Measurements from ENCODE around the gene KRTAP1-4. TPM values are rescaled to one million over a fixed set of nuclear protein-coding genes. Genes with fewer than 3 reads are reported as not detected.

KRTAP1-4 gene
- total and polyA plus RNA-seq, 2 of the 8 experiments (the other 6 are each of a cell fraction or from before 2014, with no cell fraction given) = not detected

DNA sequence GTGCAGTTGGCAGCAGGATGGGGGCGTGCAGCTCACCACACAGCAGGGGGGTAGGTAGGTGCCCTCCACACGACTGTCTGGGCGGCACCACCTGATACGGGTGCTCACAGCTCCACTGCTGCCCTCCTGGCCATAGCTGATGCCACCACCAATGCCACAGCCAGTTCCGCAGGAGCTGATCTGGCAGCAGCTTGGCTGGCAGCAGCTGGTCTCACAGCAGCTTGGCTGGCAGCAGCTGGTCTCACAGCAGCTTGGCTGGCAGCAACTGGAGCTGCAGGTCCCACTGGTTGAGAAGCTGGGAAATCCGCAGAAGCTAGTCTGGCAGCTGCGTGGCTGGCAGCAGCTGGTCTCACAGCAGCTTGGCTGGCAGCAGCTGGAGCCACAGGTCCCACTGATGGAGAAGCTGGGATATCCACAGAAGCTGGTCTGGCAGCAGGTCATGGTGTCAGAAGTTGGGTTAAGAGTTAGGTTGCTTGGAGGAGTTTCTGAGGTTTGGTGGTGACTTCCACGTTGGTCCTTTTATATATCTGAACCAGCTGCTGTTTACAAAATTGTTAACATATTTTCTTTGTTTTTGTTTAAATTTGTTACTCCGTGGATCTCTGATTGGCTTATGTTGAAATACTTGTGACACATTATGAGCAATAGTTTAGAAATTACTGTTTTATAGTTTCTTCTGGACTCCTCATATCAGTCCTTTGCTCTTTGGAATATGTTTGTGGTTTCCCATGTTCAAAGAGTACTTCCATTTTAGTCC lies 3.1 kb downstream of the KRTAP1-4 start, which contains the start of gene KRTAP1-5:
TSS of gene KRTAP1-5 (minus strand) at position 494 of the 757 bp plus-strand sequence. CDS start at position 441, 53 bp downstream.
- POLR2A ChIA-PET (ENCODE audit: partially characterized antibody) = no interaction called here
- H4K8ac ChIP-seq (ENCODE audit: extremely low read depth, insufficient read depth, low read length) = no peak within 1 kb of the TSS
- H2BK120ac ChIP-seq (replicated peaks; ENCODE audit: low read depth, low read length) = no peak within 1 kb of the TSS
- no peak within 1 kb of the TSS for H4K5ac ChIP-seq (ENCODE audit: insufficient read length, low read depth, low read length)
- H2BK20ac ChIP-seq (ENCODE audit: low read length) = no peak within 1 kb of the TSS
- no peaks in the 10 kb centered on the region for H4K20me1 ChIP-seq (replicated peaks in 1 of 2; ENCODE audit: control insufficient read depth in 1 of 2, insufficient read depth in 2 of 2, low read length in 2 of 2)
- H3K9ac ChIP-seq (replicated peaks in 1 of 4; ENCODE audit: extremely low read depth in 1 of 4, low read depth in 3 of 4, low read length in 3 of 4) = no peak within 1 kb of the TSS
- H3K36me3 ChIP-seq (ENCODE audit: control insufficient read depth in 2 of 4, insufficient read depth in 4 of 4, low read length in 3 of 4) = no peaks in the 10 kb centered on the region
- H3K79me1 ChIP-seq (ENCODE audit: low read depth, low read length) = no peaks in the 10 kb centered on the region
- H3K23ac ChIP-seq (ENCODE audit: insufficient read length) = no peak within 1 kb of the TSS
- no peak within 1 kb of the TSS for H2BK12ac ChIP-seq (ENCODE audit: low read depth, low read length)
- CTCF ChIA-PET (ENCODE audit: partially characterized antibody) = no interaction called here
- H2AK5ac ChIP-seq (ENCODE audit: low read depth, low read length) = no peak within 1 kb of the TSS
- no peak within 1 kb of the TSS for H2BK5ac ChIP-seq (ENCODE audit: low read depth, low read length)
- H3K4me3 ChIP-seq (ENCODE audit: extremely low read depth in 1 of 4, insufficient read depth in 2 of 4, low read depth in 3 of 4, low read length in 4 of 4) = no peak within 1 kb of the TSS
- H3K27ac ChIP-seq (ENCODE audit: low read depth, low read length) = no peak within 1 kb of the TSS
- no peak within 1 kb of the TSS for H3K18ac ChIP-seq (ENCODE audit: extremely low read depth, low read length)
- no peaks in the 10 kb centered on the region for H3K23me2 ChIP-seq (ENCODE audit: low read depth, low read length)
- no peak within 1 kb of the TSS for H2BK15ac ChIP-seq (ENCODE audit: low read length)
- H3K79me2 ChIP-seq (ENCODE audit: control insufficient read depth in 1 of 2, insufficient read depth in 2 of 2, low read length in 2 of 2) = no peaks in the 10 kb centered on the region
- H2AFZ ChIP-seq (ENCODE audit: low read length) = no peak within 1 kb of the TSS
- no peak within 1 kb of the TSS for H3K56ac ChIP-seq (replicated peaks; ENCODE audit: insufficient read length, low read depth, low read length)
- 86% methylated on average over 8 of the region's 9 CpGs; no CpG with 5 or more reads in 1 of the 2 experiments for WGBS, 2 experiments (ENCODE audit: extremely low coverage in 1 of 2, insufficient coverage in 1 of 2, insufficient read length in 1 of 2, insufficient replicate concordance in 2 of 2, low coverage in 1 of 2, low lambda C conversion rate in 2 of 2, missing lambda C conversion rate in 1 of 2)
- no peaks in the 10 kb centered on the region for H3K9me3 ChIP-seq (ENCODE audit: insufficient read depth in 2 of 2, low read depth in 1 of 2, low read length in 1 of 2)
- H4K91ac ChIP-seq (replicated peaks; ENCODE audit: insufficient read length, low read length) = no peak within 1 kb of the TSS
- no peak within 1 kb of the TSS for H3K14ac ChIP-seq (ENCODE audit: insufficient read length)
- no peaks in the 10 kb centered on the region; a peak in 1 of 7 replicates for H3K4me1 ChIP-seq (replicated peaks in 1 of 4; ENCODE audit: control insufficient read depth in 3 of 4, insufficient read depth in 4 of 4, low read length in 3 of 4)
- DNase-seq (ENCODE audit: low read depth in 1 of 2, low spot score in 2 of 2) = no peak
- no peaks in the 10 kb centered on the region for H3K27me3 ChIP-seq (replicated peaks in 1 of 4; ENCODE audit: control insufficient read depth in 3 of 4, extremely low read depth in 1 of 4, insufficient read depth in 3 of 4, low read length in 3 of 4)
- no peak within 1 kb of the TSS for H3K4ac ChIP-seq (replicated peaks; ENCODE audit: insufficient read length, low read depth, low read length)
- H3K4me2 ChIP-seq (ENCODE audit: insufficient read depth in 1 of 2, low read depth in 2 of 2, low read length in 2 of 2) = no peak within 1 kb of the TSS
- no peak for FAIRE-seq
- TF ChIP-seq POU5F1 (IDR thresholded peaks at IDR 0.05; ENCODE audit: low read depth, low read length) = no peak
- no peak for TF ChIP-seq HDAC2 (IDR thresholded peaks at IDR 0.05; ENCODE audit: borderline replicate concordance in 1 of 2, low read depth in 2 of 2, low read length in 2 of 2)
- TF ChIP-seq SAP30 (IDR thresholded peaks at IDR 0.05; ENCODE audit: insufficient read depth, insufficient replicate concordance, low read length) = no peak
- no peak for TF ChIP-seq CEBPB (IDR thresholded peaks at IDR 0.05; ENCODE audit: low read depth, low read length)
- TF ChIP-seq SP4 (IDR thresholded peaks at IDR 0.05; ENCODE audit: low read length) = no peak
- TF ChIP-seq SIN3A (conservative IDR thresholded peaks at IDR 0.05 in 1 of 2, IDR thresholded peaks at IDR 0.05 in 1 of 2; ENCODE audit: low read depth in 1 of 2, low read length in 2 of 2) = no peak
- TF ChIP-seq, protein P1, sequence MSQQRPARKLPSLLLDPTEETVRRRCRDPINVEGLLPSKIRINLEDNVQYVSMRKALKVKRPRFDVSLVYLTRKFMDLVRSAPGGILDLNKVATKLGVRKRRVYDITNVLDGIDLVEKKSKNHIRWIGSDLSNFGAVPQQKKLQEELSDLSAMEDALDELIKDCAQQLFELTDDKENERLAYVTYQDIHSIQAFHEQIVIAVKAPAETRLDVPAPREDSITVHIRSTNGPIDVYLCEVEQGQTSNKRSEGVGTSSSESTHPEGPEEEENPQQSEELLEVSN (IDR thresholded peaks at IDR 0.05) = no peak
- no peak for TF ChIP-seq BACH1 (IDR thresholded peaks at IDR 0.05; ENCODE audit: low read length)
- TF ChIP-seq RAD21 (IDR thresholded peaks at IDR 0.05 in 1 of 2, conservative IDR thresholded peaks at IDR 0.05 in 1 of 2; ENCODE audit: low read depth in 2 of 2, low read length in 2 of 2) = no peak
- TF ChIP-seq CHD1 (IDR thresholded peaks at IDR 0.05; ENCODE audit: low read depth, low read length) = no peak
- no peak for TF ChIP-seq MAFK (IDR thresholded peaks at IDR 0.05; ENCODE audit: low read depth, low read length)
- TF ChIP-seq EZH2 (IDR thresholded peaks at IDR 0.05; ENCODE audit: low read depth, low read length, severe bottlenecking) = no peak

Data from H1 (cell line).